ENCODE data around the gene CRELD1.
A peak's percentile ranks its signal among the peaks of the same experiment; 100 is the strongest.

CRELD1 gene

DNA sequence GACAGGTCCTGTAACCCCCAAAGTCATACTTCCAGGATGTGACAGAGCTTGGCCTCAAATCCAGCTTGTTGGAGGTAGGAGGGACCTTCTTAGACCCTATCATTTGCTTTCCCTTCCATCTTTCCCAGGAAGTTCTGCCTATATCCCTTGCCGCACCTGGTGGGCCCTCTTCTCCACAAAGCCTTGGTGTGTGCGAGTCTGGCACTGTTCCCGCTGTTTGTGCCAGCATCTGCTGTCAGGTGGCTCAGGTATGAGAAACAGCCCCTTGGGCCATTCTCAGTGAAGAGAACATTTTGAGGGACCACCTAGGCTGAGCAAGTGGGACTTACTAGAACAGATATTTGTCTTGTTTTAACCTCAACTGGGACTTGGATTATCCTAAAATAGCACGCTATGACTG, 29.7 kb upstream of the CRELD1 start:
- no peak for DNase-seq (ENCODE audit: low read depth, low spot score)

- DNase-seq (ENCODE audit: low read depth, low spot score): no peak
Observed at GRCh38 chr3:9906480-9906879, 27.2 kb upstream of the CRELD1 start.

- DNase-seq (ENCODE audit: low read depth, low spot score): no peak
Observed at GRCh38 chr3:9908286-9908685, 25.3 kb upstream of the CRELD1 start.

GRCh38 chr3:9909221-9910013, 24.2 kb upstream of the CRELD1 start:
- DNase-seq (ENCODE audit: low read depth, low spot score): no peak

DNA sequence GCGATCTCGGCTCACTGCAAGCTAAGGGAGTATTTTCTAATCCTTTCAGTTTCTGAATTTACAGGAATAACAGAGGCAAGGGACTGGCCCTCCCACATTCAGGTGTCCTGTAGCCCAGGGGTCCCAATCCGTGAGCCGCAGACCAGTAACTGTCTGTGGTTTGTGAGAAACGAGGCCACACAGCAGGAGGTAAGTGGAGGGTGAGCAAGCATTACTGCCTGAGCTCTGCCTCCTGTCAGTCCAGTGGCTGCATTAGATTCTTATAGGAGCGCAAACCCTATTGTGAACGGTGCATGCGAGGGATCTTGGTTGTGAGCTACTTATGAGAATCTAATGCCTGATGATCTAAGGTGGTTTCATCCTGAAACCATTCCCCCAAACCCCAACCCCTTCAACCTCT, 21.8 kb upstream of the CRELD1 start:
- DNase-seq (ENCODE audit: low read depth, low spot score): no peak

DNA sequence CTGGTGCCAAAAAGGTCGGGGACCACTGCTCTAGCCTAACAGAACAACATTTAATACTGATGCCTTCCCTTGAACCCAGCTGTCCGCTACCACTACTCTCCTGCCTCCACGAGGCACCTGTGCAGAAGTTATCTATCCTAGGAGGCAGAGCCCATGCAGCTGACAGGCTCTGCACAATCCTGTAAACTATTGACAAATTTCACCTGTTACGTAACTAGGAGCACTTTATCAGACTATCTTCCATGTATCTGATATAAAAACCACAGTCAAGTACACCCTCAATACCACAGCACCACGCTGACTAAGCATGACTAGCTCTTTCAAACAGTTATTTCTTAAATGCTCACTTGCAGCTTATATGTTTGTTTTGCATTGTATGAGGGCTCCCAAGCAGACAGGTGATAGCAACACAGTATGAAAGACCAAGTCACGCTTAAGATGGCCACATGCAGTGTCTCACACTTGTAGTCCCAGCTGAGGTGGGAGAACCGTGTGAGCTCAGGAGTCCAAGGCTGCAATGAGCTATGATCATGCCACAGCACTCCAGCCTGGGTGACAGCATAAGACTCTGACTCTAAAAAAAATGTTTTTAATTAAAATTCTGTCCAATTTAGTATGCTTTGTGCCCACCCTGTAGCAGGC, 21.2 kb upstream of the CRELD1 start:
- DNase-seq (ENCODE audit: low read depth, low spot score): peak; percentile 53

GRCh38 chr3:9913601-9914000, 20.0 kb upstream of the CRELD1 start:
- no peak for DNase-seq (ENCODE audit: low read depth, low spot score)

DNA sequence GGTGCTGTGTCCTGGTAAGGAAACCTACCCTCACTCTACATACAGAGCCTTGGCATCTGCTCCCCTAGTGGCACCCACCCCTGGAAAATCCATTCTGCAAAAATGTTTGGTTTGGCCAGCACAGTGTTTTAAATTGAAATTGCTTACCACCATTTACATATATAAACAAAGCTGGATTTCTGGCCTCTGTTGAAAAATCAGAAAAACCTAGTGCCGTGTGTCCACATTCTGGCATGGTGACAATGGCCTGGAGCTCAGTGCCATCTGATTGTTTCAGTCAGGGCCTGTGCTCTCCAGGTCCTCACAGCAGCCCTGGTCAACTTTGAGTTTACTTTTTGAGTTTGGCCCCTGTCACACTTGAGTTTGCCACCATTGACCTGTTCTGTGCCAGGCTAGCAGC, 19.6 kb upstream of the CRELD1 start:
- peak; percentile 66 for DNase-seq (ENCODE audit: low read depth, low spot score)

- DNase-seq (ENCODE audit: low read depth, low spot score): no peak
Observed at GRCh38 chr3:9914559-9915253, 18.9 kb upstream of the CRELD1 start.

DNA sequence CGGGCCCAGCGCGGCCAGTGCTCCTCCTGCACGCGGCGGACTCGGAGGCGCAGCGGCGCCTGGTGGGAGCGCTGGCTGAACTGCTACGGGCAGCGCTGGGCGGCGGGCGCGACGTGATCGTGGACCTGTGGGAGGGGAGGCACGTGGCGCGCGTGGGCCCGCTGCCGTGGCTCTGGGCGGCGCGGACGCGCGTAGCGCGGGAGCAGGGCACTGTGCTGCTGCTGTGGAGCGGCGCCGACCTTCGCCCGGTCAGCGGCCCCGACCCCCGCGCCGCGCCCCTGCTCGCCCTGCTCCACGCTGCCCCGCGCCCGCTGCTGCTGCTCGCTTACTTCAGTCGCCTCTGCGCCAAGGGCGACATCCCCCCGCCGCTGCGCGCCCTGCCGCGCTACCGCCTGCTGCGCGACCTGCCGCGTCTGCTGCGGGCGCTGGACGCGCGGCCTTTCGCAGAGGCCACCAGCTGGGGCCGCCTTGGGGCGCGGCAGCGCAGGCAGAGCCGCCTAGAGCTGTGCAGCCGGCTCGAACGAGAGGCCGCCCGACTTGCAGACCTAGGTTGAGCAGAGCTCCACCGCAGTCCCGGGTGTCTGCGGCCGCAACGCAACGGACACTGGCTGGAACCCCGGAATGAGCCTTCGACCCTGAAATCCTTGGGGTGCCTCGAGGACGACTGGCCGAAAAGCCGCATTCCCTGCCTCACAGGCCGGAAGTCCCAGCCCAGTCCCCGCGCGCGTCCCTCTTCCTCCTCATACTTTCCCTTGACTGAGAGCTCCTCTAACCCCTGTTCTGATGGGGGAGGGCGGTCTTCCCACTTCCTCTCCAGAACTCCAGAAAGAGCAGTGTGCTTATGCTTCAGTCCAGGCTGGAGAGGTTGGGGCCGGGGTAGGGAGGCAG, 18.1 kb upstream of the CRELD1 start:
- peak; percentile 80 for DNase-seq (ENCODE audit: low read depth, low spot score)

DNA sequence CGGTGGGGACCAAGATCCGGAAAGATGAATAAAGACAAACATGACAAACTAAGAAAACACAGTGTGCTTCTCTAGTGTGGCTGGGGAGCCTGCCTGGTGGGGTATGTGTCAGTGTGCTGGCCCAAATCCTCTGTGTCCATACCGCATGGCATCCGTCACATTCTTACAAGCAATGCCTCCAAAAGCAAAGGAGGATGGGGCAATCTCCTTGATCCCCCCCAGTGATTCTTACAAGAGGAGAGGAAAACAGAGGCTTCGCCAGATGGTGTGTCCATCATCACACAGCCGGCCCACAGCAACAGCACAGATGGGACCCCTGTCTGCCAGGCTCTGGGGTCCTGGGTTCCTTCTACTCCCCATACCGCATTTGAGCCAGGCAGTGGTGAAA, 17.3 kb upstream of the CRELD1 start:
- DNase-seq (ENCODE audit: low read depth, low spot score): peak; percentile 26

GRCh38 chr3:9916734-9917680, 16.6 kb upstream of the CRELD1 start, which contains the start of gene IL17RC:
TSS of gene IL17RC (plus strand) at chr3:9917098. CDS start at chr3:9917316, 218 bp downstream.
- peak; percentile 90 for DNase-seq (ENCODE audit: low read depth, low spot score)

DNA sequence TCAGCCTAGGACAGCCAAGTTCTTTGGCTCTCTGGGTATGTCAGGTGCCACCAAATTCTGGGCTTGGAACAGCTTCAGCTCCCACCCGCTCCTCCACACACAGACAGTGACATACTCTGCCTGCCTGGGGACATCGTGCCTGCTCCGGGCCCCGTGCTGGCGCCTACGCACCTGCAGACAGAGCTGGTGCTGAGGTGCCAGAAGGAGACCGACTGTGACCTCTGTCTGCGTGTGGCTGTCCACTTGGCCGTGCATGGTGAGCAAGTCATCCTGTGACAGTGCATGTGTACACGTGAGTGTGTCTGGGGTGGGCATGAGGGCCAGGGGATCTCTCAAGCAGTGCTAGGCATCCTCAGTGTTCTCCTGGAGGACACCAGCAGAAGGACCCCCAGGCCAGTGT, 15.8 kb upstream of the CRELD1 start:
- no peak for DNase-seq (ENCODE audit: low read depth, low spot score)

DNA sequence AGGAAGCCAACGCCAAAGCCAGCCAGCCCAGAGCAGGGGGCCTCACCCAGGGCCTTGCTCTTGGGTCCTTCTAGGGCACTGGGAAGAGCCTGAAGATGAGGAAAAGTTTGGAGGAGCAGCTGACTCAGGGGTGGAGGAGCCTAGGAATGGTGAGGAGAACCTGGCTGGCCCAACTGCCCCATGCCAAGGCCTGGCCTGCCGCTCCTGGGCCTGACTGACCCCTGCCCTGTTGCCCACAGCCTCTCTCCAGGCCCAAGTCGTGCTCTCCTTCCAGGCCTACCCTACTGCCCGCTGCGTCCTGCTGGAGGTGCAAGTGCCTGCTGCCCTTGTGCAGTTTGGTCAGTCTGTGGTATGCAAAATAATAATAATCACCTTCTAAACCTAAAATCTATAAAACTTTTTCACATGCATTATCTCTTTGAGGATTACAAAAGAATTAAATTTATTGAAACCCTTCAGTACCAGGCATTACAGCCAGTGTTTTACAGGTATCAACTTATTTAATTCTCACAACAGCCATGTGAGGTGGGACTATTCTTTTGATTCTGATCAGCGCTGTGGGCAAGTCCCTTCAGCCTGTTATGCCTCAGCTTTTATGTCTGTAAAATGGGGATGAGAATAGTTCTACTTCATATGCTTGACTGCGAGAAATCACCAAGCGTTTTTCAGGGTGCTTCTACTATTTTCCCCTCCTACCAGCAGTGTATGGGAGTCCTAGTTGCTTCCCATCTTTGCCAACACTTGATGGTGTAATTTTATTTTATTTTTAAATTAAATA, 15.2 kb upstream of the CRELD1 start:
- DNase-seq (ENCODE audit: low read depth, low spot score): no peak

- DNase-seq (ENCODE audit: low read depth, low spot score): no peak
Observed at GRCh38 chr3:9928158-9928557, 5.5 kb upstream of the CRELD1 start.

- DNase-seq (ENCODE audit: low read depth, low spot score): no peak
Observed at GRCh38 chr3:9930804-9931418, 2.7 kb upstream of the CRELD1 start.

DNA sequence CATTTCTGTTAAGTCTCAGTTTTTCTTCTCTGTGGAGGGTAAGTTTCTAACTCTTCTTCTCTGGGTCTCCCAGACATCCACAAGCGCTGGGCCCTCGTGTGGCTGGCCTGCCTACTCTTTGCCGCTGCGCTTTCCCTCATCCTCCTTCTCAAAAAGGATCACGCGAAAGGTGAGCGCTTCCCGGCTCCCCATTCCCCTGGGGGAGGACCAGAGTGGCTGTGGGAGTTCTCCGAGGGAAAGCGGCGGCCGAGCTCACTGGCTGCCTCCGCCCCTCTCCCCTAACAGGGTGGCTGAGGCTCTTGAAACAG, 1.1 kb upstream of the CRELD1 start:
- DNase-seq (ENCODE audit: low read depth, low spot score): no peak

DNA sequence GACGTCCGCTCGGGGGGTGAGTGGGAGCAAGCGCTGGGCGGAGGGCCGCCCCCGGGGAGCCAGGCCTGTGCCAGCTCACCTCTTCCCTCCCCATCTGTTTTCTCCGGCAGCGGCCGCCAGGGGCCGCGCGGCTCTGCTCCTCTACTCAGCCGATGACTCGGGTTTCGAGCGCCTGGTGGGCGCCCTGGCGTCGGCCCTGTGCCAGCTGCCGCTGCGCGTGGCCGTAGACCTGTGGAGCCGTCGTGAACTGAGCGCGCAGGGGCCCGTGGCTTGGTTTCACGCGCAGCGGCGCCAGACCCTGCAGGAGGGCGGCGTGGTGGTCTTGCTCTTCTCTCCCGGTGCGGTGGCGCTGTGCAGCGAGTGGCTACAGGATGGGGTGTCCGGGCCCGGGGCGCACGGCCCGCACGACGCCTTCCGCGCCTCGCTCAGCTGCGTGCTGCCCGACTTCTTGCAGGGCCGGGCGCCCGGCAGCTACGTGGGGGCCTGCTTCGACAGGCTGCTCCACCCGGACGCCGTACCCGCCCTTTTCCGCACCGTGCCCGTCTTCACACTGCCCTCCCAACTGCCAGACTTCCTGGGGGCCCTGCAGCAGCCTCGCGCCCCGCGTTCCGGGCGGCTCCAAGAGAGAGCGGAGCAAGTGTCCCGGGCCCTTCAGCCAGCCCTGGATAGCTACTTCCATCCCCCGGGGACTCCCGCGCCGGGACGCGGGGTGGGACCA, 632 bp upstream of the CRELD1 start:
- DNase-seq (ENCODE audit: low read depth, low spot score): peak; percentile 94

- DNase-seq (ENCODE audit: low read depth, low spot score): no peak
Observed at GRCh38 chr3:9934235-9934621, 594 bp downstream of the CRELD1 start.
